GM18517 (cell line): ENCODE results near the gene COBL.

Experiments used
- ATAC-seq: cut with Tn5 transposase; IDR thresholded peaks from one replicate; pipeline ENCODE4 v1.9.1; 2021; ENCODE audit warnings: mild to moderate bottlenecking, moderate library complexity; ENCODE audit not compliant: unreplicated experiment

Gene COBL

DNA sequence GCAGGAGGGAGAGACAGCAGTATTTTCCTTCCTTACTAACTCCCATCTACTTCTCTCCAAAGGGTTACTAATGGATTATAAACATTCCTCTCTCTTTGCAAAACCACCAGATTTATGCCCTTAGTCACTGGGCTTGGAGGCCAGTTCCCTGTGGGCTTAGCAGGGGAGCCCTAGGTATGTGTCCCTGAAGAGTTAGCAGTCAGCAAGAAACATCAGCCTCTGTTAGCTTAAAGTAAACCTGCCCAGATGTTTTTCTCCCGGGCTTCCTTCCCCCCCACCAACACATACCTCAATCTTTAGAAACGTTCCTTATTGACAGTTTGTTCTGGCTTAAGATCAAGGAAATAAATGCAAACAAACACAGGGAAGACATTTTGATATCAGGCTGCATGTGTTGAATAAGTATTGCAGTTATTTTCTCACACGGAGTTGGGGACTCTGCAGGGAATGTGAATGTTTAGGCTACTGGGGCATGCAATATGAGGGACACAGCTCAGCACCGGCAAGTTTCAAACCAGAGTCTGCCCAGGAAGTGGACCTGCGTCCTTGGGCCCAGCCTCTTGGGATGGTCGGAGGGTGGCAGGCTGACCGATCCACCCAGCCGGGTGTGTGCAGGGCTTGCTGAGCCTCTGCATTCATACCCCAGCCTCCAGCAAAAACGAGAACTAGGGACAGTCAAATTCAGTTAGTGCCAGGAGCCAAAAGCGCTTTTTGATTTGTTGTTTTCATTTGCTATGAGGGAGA lies 281.9 kb downstream of the COBL start:
- no peak for ATAC-seq

DNA sequence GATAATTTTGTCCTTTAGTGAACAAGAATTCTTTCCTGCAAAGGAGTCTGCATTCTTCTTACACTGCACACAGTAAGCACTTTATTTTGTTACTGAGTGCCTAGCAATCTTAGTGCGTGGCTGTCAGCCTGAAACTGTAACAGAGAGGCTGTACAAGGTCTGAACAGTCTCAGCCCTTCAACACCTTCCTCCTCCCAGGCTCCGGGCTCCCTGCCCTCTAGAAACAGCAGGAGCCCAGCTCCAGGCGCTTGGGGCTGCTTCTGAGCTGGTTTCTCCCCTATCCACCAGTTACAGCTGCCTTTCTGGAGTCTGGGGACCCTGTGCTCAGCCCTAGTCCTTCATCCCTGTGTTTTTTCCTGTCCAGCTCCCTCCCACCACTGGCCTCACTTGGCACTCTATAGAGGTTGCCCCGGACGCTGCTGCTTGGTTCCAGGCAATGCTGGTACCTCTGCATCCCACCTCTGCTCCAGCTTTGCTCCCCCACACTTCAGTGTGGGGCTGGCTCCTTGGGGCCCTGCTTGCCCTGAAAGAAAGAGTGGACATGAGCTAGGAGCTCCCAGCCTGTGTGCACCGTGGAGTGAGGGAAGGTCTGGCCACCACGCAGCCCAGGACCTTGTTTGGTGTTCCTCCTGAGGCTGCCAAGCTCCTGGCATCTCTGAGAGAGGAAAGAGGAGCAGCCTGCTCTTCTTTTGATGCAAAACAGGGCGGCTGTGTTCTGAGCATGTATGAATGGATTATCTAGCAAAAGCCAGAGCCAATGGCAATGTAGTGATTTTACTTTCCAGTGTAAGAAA lies 282.7 kb downstream of the COBL start:
- ATAC-seq = no peak

DNA sequence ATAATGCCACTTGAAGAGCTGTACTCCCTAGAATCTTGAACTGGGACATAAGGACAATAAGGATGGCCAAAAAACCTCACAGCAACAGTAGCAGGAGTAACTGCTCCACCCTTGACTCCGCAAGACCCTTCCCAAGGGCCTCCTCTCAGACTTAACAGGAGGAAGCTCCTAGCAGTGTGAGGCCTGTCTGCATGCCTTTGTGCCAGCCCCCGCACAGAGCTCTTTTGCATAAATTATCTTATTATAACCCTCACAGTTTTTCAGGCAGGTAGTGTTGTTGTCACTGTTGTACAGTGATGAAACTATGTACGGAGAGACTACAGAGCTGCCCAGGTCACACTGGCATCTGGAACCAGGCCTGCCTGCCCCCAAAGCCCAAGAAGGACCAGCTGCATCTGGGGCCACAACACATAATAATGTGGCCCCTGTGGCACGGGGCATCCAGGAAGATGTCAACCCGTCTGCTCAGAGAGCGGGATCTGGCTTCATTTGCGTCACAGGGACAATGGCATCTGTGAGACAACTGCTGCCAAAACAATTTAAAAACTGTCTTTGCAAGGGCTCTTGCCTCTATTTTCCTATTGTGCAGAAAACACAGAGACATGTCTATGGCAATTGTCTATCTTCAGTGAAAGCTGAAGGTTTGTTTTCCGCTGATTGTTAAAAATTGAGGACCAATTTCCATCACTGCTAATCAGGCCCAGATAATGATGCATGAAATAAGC lies 284.7 kb downstream of the COBL start:
- ATAC-seq = no peak

DNA sequence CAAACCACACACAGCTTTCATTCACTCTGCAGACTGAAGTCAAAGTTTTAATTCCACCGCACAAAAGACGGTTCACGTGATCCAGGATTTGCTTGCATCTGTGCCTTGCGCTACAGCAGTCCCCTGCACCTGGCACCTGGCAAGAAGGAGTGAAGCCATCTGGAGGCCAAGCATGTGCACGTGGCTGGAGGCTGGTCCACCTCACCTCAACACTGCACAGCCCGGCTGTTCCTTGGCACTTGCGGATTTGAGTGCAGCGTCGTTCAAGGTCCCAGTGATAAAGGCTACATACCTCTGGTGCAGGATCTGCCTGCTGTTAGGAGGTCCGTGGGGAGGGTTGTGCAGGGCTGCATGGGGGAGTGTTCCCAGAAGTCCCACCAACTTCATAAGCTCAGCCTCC lies 285.4 kb downstream of the COBL start:
- no peak for ATAC-seq

DNA sequence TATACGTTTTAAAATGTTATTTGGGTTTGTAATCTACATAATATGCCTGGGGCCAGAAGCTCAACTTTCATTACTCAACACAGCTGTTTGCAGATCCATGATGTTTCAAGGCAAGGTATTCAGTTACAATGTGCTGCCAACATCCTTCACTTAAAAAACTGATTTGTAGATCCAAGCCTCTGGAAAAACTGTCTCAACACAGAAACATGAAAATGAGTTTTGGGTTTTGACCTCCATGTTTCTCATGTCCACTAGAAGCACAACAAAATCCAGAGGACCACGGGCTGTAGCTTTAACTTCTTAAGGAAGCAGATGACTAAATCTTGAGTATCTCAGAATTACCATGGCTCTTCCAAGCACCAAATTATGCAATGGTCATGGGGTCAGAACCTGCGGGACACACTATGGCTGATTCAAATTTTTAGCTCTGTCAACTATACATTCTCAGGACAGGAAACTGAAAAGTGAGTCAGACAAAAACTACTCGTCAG lies 286.9 kb downstream of the COBL start:
- no peak for ATAC-seq

DNA sequence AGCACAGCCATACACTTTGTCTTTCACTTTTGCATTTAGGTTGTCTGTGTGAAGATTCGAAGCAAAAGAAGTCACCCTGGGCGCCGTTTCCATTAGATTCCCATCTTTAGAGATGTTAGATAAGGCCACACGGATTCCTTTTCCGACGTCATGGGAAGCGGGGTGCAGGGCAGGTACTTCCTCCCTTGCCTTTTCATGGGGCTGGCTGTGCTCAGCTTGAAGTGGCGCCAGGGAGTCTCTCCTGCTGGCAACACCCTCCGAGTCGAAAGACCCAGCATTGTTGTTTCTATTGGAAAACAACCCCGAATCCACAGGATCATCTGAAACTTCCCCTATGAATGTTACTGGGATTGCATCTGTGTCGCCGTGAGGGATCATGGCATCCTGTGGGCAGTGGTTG lies 287.5 kb downstream of the COBL start:
- ATAC-seq = no peak

DNA sequence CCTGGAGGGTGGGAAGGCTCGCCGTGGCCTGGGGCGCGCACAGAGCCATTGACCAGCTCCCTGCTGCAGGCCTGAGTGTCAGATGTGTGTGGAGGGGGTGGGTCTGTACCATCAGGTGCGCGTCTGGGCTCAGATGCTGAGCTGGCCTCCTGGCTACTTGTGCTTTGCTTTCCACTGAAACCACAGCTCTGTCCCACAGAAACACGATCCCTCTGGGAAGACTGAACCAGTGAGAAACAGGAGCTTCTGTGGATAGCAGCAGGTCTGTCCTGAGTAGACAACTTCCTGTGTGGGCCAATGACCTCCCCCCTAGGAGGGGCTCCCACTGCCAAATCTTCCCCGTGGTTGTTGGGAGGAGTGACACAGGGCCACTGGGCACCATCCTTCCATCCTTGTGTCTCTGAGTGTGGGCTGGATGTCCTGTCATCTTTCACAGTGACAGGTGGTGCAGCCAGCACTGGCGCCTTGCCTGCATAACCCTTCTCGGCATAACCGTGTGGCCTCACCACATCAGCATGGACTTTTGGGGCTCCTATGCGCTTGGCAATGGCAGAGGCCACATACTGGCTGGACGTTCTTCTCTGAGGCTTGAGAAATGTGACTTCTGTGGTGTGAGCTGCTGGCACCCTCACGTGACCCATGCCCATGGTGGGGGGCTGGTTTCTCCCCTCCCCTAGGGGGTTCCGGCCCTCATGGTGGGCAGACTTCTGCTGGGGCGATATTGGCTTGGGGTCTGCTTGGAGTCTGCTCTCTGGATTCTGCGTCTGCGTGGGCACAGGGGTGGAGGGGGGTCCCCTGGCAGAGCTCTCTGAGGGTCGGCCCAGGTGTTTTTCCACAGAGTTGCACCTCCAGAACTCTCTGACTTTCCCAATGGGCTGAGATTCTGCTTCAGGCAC lies 288.4 kb downstream of the COBL start:
- ATAC-seq = no peak

DNA sequence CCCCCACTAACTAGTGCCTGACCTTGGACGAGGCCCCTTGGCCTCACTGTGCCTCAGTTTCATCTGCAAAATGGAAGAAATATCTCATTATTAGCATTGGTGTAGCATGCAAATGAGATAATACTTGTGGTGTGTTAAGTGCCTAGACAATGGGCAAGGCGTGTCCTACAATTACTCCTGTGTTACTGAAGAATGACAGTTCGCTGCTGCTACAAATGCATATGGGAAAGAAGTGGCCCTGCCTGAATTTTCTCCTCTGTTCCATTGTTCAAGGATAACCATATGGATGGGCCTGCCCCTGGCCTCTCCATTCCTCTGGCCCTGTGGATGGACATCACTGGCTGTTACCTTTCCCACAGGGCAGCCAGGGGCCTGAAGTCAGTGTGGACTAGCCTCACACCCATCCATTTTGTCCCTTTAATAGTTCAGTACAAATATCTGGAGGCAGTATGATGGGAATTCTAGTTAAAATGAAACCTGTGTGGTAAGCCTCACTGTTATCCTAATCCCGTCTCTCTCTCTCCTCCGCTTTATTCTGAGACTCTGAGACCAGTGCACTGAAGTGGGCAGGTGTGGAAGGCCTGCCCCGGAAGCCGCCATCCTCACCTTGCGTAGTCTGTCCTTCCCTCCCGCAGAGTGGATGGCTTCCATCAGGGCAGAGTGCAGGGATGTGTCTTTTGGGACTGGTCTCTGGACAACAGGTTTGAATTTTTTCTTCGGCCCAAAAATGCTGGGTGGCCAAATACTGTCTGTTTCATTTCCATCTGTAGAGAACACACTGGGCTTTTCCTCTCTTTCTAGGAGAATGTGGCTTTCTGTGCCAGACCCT lies 289.3 kb downstream of the COBL start:
- no peak for ATAC-seq

DNA sequence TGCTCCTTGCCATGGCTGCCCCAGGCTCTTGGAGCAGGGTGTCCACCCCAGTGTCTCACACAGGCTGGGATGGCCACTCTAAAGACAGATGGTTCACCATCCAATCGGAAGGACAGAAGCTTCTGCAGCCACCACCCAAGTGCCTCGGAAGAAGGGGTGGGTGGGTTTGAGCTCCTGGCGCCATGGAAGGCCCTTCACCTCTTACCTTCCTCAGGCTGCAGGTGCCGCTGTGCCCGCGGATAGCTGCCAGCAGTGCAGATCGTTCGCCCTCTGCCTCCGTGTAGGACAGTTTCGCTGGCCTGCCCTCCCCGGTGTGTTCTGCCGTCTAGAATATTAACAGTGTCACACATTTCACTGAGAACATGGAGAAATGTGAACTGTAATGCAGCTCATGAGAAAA lies 290.3 kb downstream of the COBL start:
- ATAC-seq = no peak

DNA sequence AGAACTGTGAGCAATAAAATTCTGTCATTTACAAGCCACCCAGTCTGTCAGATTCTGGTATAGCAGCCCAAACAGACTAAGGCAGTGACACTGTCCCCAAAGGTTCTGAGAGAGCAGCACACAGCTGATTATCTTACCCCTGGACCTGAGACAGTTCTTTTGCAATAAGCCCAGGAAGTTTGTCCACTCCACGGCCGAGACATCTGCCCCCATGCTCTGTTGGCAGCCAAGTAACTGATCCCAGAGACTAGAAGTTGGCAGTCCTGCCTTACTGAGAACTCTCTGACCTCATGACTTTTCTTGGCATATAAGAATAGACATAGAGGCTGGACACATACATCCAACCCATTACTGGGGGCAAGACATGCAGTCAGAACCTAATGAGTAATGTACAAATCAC lies 290.9 kb downstream of the COBL start:
- no peak for ATAC-seq

DNA sequence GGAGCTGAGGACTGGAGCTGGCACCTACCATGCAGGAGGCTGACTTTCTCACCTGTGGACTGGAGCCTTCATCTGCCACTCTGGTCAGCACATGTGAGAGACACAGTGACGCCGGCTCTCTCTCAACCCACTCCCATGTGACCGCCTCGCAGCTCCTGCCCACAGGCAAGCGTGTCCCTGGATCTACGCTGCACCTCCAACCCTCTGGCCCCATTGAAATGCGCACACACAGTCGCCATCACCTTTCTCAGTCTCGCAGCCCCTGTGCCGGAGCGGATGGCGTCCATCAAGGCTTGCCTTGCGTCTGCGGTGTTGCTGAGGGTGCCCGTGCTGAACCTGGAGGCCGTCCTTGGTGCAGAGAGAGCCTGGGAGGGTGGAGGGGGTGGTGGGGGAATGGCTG lies 291.7 kb downstream of the COBL start:
- ATAC-seq = no peak

DNA sequence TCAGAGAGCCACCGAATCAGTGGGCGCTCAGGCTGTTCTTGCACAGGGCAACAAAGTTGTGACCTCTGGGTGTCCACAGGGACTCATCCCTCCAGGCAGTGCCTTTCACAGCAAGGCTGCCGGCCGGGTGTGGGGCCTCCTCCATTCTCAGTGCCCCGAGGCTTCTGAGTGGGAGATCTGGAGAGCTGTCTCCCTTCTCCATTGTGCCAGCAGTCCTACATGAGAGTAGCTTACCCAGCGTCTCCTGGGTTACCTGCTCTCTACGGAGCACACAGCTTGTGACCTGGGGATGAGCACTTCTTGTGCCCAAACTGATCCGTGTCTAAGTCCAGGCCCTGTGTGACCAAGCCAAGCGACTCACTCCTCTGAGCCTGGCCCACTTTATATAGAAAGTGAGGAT lies 293.1 kb downstream of the COBL start:
- ATAC-seq = no peak

DNA sequence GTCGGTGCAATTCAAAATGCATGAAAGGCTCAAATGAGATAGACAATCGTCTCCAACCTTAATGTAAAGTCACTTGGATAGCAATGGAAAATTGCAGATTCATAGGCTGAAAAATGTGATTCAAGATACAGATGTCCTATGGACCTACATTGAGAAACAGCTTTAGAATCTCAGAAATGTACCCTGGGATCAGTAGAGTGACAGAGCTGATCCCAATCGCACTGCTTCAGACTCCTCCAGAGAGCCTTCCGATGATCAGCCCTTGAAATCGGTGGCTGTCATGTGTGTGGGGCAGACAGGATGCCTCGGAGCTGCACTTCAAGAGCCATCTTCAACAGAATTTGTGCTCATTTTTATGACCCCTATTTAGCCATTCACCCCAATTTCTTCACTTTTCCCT lies 293.8 kb downstream of the COBL start:
- no peak for ATAC-seq

DNA sequence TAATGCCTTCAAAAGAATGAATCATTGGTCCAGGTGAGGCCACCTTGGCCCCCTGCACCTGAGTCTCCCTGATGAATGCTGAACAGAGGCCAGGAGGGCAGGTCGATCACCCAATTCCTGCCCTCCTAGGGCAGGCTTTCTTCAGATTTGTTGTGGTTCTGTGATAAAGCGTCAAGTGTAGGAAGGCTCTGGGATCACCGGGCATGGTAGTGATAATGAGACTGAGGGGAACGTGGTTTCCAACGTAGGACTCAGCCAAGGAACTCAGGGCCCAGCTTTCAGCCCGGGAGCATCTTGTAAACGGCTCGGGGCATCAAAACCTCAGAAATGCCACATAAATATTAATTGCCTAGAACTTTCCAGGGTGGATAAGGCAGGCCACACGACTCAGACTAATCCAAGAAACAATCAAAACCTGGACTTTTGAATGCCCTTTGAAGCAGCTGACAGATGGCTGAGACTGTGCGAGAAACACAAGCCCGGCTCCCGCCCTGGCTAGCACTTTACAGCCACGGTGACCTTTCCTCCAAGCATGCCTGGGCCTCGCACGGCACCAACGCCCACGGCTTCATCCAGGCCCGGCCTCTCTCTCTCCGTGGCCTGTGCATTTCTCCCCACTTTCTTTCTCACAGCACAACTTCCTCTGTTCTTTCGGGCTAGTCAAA lies 294.6 kb downstream of the COBL start:
- ATAC-seq = no peak

DNA sequence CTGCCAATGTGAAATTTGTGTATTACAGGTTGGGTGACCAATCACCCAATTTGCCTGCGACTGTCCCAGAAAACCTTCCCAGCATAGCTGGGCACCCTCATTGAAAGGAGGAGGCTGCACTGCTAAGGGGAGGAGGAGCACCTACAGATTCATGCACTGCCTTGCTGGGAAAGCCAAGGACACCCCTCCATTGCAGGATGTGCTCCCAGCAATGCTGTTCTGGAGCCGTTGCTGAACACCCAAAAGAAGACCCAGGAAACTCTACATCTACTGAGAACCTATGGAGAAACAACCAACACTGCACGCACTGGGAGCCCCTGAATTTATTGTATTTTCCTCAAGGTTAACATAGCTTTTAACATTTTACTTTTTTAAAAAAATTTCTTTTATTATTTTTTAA lies 295.7 kb downstream of the COBL start:
- no peak for ATAC-seq

DNA sequence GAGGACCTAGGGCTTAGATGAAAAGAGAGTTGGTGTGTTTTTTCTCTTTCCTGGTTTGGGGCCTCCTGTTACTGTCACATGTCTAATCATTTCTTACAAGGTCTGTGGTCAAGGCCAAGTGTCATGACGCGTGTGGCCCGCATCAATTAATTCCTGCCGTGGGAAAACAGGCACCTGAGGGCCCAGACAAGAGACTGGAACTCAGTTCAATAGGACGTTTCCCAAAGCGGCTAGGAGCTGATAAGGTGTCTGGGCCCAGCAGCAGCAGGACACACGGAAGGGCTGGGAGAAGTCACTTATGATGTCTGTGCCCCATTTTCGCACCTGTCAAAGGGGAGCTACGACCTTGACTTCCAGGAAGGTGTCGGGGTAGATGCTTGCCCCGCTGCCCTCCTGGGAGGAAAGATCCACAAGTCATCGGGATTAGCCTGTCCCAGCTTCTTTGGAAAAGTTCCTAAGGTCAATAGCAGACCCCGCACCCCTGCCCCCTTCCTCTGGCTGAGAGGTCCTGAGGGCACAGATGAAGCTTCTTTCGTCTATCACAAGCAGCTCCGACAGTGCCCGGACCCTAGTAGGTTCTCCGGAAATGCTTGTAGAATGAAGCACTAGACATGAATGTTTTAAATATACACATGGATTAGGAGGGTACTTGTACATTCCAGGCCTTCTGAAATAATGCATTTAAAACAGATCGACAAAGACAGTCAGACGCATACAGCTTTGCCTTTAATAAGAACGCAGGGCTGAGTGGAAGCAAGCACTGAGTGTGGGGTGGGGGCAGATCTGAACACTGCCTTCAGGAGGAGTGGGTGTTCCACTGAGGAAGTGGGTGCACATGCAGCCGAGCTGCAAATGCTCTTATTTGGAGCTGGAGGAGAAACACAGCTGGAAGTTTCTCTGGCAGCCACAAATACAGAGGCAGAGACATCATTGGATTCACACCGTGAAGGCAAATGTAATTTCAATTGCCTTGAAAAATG lies 296.4 kb downstream of the COBL start:
- no peak for ATAC-seq

DNA sequence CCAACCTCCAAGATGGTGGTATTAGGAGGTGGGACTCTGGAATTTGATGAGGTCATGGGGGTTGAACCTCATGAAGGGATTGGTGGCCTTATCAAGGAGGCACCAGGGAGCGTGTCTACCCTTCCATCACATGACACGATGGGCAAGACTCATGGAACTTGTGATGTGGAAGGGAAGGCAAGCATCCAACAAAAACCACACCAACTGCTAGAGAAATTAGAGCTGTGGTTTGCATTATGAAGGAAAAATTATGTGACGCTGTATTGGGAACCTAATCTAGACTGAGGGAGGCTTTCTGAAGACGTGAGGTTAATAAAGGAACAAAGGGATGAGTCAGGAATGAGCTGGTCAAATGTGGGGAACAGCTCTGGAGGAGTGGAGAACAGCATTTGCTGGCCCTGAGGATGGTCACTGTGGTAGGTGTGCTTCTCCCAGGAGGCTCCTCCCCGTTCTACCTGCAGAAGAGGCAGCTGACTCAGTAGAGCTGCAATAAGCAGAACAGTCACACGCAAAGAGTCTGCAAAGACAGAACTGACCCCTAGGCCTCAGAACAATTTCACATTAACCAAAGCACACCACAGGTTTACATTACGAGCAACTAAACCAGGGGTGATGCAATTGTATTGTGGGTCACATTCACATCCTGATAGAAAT lies 297.3 kb downstream of the COBL start:
- no peak for ATAC-seq
